ENCODE measurements around the gene CCDC148.

CCDC148 gene

DNA sequence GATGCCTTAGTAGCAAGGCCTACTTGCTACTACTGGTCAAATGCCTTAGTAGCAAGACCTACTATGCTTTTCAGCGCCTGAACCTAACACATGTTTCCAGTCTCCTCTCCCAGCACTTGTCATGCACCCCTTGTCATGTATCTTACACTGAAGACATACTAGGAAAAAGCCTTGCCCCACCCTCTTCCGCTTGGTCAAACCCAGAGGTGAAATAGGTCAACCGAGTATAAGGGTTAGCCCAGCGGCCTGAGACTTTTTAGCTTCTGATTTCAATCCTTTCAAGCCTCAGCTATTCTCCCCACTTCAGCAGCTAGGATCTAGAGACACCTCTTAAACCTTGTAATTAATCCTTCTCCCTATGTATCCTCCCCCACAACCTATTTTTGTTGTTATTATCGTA lies 281.6 kb downstream of the CCDC148 start:
- no peak for DNase-seq (ENCODE audit: low read depth in 2 of 2)

DNA sequence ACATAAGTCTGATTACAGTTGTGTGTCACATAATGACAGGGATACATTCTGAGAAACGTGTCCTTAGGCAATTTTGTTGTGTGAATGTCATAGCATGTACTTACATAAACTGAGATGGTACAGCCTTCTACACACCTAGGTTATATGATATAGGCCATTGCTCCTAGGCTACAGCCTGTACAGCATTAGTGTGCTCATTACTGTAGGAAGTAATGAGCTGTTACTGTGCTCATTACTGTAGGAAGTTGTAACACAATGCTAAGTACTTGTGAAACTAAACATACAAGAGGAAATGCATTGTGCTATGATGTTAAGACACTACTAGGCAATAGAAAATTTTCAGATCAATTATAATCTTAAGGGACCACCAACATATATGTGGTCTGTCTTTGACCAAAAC lies 282.1 kb downstream of the CCDC148 start:
- DNase-seq (ENCODE audit: low read depth in 2 of 2), result no peak

DNA sequence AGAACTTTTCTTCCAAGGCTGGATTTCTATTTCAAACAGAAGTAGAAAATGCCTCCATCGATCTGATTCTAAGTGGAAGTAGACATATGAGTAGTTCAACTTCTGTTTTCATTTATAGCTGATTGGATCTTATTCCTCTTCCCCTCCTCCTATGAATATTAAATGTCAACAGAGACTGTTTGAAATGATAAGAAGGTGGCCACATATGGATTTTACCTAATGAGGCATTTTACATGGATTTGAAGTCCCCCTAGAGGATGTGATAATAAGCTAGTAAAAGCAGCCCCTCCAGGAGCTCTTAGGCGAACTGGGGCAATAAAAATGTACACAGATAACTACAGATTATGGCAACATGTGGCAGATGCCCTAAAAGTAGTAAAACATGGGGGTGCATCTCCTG lies 283.8 kb downstream of the CCDC148 start:
- DNase-seq (ENCODE audit: low read depth in 2 of 2), result no peak

DNA sequence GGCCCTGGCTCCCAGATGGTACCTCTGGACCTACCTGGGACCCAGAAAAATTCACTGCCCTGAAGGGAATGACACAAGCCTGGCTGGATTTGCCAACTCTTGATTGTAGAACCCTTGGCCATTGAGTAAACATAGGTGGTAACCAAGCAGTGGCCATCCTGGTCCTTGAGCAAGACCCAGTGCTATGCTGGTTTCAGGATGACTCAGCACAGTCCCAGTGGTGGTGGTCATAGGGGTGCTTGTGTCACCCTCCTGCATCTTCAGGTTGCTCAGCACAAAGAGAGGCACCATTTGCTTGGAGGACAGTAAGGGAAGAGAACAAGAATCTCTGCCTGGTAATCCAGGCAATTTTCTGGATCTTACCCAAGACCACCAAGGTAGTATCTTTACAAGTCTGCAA lies 302.0 kb downstream of the CCDC148 start:
- DNase-seq (ENCODE audit: low read depth in 2 of 2), result no peak

DNA sequence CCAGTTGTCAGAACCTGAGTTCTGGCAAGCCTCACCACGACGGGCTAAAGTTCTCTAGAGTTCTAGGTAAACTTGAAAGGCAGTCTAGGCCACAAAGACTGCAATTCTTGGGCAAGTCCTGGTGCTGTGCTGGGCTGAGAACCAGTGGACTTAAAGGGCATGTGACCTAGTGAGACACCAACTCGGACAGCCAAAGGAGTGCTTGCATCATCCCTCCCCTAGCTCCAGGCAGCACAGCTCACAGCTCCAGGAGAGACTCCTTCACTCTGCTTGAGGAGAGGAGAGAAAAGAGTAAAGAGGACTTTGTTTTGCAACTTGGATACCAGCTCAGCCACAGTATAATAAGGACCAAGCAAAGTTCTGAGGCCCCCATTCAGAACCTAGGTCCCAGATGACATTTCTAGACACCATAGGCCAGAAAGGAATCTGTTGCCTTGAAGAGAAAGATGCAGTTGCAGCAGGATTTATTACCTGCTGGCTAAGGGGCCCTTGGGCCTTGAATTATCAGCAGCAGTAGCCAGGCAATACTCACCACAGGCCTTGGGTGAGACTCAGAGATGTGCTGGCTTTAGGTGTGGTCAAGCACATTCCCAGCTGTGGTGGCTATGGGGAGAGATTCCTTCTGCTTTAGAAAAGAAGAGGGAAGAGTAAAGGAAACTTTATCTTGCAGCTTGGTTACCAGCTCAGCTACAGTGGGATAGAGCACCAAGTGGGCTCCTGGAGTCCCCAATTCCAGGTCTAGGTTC lies 303.1 kb downstream of the CCDC148 start:
- DNase-seq (ENCODE audit: low read depth in 2 of 2), result no peak

DNA sequence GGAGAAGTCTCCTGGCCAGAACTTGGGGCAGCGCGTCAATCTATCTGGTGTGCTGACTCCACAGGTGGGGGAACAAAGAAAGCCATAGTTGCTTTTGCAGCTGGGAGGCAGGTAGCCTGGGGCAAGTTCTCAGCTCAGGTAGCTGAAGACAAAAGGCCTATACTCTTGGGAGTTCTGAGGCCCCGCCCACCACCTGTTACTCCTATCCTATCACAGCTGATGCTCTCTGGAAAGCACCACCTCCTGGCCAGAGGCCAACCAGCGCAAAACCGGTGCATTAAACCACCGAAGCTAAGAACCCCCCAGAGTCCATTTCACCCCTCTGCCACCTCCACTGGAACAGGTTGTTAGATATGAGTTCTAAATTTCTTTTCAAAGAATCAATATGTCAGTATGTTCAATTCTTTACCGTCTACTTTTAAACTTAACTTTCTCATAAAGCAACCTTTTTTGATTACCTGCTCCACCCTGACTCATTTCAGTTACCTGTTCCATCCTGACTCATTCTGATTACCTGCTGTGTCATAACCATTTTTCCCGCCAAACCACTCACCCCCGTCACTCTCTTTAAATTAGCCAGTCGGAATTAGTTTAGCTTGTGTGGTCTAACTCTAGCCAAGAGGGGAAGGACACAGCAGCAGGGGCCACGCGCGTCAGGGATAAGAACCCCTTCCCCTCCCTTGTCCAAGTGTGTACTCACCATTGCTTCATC lies 311.5 kb downstream of the CCDC148 start:
- DNase-seq (ENCODE audit: low read depth in 2 of 2), result no peak

DNA sequence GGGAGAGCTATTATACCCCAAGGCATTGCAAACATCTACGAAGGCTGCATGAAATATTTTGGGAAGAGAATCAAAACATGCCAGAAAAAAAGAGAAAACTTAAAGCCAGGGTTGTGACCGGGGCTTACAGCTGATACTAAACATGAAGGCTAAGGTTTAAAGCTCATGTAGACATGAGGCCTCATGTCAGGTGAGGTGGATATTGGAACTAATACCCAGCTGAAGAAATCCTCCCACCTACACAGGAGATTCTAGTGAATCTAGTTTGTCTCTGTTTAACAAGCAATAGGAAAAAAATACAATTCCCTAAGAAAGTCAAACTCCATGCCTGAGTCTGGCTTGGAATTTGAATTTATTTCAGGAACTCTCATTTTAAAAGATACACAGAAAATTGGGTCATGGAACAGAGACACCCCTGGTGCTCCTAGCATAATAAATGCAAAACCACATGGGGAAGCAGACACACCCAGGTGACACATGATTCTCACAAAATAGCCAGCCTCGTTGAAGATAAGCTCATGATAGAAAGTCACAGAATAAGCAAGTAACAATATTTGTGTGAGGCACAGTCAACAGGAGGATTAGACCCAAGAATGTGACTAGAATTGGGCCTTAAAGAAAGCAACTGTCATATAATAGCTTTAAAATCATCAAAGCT lies 312.7 kb downstream of the CCDC148 start:
- DNase-seq (ENCODE audit: low read depth in 2 of 2), result no peak

DNA sequence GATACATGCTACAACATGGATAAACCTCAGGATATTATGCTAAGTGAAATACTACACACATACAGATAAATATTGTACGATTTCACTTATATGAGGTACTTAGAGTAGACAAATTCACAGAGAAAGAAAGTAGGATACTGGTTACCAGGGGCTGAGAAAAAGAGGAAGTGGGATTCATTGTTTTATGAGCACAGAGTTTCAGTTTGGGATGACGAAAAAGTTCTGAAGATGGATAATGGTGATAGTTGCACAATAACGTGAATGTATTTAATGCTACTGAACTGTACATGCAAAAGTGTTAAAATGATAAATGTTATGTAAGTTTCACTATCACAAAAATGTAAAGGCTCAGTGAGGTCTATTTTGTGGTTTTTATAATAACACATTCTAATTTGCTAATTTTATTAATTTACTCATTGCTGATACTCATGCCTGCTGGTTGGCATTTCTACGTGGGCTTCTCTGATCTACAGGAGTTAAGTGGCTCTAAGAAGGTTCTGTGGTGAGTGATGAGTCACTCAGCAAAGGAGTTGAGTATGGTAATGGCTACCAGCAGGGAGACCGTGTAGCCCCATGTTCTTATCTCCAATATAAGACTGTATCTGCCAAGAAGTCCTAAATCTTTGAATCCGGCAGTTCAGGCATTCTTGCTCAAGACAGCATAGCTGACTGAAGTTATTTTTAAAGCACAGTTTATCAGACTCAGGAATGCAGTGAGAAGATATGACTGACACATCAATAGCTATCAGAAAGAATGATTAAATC lies 313.8 kb downstream of the CCDC148 start:
- DNase-seq (ENCODE audit: low read depth in 2 of 2), result no peak

DNA sequence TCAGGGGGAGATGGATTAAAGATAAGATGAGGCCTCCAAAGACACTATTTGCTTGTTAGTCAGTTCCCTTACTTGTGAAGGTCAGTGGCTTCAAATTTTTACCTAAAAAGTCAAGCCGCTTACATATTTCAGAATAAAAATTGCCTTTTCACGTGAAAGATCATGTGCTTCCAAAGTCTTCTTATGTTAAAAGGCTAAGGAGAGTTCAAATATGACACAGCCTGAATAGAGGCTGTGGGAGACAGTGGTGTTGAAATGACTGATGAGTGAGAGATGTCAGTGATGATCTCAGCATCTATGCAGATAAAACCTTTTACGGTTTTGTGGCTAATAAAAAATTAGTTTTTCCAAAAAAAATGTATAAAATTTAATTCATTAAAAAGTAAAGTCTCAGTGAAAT lies 314.4 kb downstream of the CCDC148 start:
- DNase-seq (ENCODE audit: low read depth in 2 of 2), result no peak

DNA sequence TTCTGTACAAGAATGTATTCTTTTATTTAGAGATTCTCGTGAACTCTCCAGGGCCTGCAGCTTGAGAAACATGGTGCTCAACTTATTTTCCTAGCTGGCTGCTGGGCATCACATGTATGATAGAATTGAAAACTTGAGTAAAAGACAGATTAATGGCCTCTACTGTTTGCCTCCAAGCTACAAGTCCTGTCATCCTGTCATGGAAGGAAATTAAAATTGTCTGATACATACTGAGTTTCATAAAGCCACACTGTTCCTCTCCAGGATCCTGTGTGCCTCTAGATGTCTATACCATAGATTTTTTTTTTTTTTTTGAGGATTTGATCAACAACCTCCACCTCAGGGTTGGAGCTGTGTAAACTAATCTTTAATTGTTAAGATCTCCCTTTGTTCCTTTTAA lies 316.4 kb downstream of the CCDC148 start:
- DNase-seq (ENCODE audit: low read depth in 2 of 2), result no peak

DNA sequence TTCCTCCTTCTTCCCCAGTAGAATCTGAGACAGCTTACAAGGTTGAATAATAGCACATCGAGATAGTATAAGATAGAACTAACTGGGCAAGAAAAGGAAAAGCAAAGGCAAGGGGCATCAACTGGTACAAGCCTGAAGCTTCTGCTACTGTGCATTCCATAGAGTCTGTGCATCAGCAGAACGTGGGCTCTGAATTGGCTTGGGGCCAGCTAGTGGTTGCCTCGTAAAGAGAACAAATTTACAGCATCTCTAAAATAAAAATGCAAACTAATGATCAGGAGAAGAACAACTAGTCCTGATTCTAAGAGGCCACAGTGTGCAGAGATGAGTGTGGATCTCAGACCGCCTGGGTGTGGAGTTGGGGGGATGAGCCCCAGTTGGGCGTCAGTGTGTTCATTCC lies 318.3 kb downstream of the CCDC148 start:
- DNase-seq (ENCODE audit: low read depth in 2 of 2), result no peak

DNA sequence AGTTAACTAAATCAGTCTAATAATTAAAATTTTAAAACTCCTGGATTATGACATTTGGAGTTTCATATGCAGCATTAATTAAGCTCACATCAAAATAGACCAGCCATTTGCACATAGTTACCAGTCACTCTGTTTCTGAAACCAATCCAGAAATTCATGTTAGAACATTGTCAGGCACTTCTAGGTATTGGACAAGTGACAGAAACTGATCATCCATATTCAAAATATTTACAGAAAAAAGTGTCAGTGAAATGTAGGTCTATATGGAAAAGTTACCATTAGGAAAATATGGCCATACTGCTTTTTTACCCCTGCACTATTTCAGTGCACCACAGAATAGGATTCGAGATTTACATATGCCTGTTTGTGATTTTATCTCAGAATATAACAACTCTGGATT lies 321.5 kb downstream of the CCDC148 start:
- no peak for DNase-seq (ENCODE audit: low read depth in 2 of 2)

DNA sequence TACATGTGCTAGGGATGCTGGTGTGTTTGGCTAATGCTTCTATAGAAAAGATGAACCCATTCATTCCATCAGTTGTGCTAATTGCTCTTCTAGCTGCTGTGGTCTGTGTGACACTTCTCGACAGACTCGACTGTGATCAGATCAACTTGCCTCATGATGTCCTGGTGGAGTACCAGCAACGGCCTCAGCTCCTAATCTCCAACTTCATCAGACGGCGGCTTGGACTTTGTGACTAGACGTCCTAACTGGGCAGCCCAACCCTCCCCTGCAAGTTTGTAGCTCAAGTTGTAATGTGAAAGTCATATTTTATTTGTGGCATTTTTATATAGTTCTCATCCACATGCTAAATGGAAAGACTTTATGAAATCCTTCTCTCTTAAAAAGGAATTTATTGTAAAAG lies 321.9 kb downstream of the CCDC148 start:
- no peak for DNase-seq (ENCODE audit: low read depth in 2 of 2)

DNA sequence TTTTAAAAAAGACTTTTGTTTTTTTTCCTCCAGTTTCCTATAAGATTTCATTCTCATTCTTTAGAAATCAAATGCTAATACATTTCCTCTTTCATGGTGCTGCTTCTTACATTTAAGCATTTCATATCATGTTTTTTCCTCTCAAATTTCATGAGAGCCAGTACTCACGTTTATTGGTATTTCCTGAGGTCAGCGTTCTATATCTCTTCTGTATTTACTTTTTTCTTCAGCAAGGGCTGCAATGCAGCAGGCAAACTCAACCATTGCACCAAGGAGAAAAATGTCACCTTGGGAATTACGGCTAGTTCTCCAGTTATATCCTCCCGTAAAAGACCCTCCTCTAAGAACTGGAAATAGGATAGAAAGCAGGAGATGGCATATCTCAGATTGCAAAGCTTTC lies 322.5 kb downstream of the CCDC148 start:
- no peak for DNase-seq (ENCODE audit: low read depth in 2 of 2)

DNA sequence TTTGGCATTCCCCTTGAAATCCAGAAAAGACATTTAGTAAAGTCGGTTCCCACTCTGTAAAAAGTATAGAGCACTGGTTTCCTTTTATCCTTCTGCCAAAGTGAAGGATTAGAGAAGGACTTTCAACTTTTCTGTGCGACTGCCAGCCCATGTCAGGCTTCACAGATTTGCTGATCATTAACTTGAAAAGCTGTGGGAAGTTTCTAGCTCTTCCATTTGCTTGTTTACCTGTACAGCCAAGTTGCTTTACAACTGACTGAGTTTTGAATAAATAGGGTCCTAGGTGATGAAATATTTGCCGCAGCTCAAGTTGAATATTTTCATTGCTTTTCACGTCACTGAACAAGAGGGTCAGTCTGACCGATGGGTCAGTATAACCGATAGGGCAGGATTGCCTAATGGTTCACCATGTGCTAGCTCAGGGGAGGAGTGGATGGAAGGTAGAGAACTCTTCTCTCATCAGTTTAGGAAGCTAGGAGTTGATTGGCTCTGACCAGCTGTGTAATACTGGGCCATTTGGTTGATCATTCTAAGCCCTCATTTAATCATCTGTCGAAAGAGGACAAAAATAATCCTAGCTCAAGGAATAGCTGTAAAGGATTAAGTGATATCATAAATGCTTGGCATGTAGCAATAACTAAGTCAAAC lies 324.5 kb downstream of the CCDC148 start:
- no peak for DNase-seq (ENCODE audit: low read depth in 2 of 2)

DNA sequence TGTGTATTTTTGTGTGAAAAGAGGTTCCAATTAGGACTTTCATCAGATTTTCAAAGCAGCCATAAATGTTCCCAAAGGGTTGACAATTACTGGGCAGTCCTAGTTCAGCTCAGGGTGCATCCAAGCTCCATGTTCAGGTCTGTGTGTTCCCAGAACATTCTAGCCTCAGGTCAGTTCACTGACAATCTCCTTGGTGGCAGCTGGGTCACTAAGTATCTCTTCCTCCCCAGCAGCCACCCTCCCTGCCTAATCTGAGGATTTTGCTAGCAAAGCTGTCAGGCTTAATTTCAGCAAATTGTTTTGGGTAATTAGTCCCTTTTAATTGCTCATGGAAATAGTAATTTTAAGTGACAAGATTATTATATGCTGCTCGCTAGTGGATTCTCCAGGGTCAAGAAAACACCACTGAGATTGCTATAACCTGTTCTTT lies 325.1 kb downstream of the CCDC148 start:
- no peak for DNase-seq (ENCODE audit: low read depth in 2 of 2)

DNA sequence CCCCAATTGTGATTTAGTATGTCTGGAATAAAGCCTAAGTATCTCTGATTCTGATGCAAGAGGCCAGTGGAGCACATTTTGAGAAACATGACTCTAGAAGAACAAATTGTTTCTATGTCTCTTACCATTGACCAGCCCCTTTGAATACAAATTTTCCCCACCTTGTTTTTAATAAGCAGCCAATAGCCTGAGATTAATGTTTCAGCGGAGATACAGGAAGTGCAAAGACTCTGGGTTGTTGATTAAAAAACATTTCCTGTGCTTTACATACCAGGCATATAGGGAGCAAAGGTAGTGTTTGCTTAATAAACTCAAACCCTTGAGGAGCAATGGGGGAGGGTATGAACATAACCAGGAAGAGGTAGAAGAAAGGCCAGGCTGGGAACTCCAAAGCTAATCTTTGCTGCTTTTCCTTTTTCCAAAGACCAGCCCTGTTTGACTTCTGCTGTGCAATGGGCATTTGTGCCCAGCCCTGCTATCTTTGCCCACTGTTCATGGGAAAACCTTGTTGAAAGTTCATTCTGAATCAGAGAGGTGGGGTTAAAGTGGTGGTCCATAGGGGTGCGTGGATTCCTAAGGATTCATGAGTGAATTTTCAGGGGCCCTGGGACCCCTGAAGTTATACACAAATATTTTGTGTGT lies 325.6 kb downstream of the CCDC148 start:
- DNase-seq (ENCODE audit: low read depth in 2 of 2), result no peak

DNA sequence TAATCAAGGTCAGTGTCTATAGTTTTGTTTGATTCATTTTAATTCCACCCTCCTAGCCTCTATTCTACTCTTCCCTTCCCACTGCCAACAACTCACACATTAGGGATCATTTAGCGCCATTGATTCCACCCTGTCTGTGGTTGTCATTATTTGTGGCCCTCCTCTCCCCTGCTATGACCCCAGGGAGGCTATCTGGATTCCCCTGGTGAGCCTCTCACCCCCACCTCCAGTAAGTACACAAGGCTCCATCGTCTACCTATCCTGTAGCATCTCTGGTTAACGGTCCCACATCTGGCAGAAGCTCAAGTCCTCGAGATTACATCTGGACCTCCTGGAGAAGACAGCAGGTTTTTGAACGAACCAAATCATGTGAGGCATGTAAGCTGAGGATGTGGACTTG lies 327.5 kb downstream of the CCDC148 start:
- DNase-seq (ENCODE audit: low read depth in 2 of 2), result no peak

DNA sequence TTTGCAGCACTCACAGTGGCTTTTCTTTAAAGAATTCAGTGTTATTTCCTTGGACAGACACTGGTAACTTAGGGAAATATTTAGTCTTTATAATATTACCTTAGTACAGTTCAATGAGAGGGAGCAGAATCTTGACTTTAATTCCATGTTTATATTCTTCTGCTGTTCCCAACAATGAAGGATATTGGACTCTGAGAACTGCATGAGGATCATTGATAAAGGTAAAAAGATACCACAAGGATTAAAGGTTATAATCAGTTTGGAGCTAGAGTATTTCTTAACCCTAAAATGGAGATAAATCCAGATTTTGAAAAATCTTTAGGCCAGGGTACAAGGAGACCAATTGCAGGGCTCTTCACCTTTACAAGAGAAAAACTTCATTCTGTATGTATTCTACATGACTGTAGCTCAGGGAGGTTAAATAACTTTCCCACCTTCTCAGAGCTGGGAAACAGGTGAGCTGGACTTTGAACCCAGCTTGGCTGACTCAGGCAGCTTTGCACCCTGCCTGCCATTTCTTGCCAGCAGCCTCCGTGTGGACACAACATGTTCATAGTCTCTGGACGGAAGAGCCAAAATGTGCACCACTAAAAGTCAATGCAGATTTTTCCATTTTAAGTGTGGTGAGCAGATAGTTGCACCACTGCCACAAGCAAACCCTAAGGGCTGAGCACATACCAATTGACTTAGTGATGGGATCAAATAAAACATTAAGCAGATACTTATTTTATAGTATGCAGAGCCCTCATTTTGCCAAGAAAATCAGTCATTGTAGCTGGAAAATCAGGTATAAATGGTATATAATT lies 328.2 kb downstream of the CCDC148 start:
- DNase-seq (ENCODE audit: low read depth in 2 of 2), result no peak

DNA sequence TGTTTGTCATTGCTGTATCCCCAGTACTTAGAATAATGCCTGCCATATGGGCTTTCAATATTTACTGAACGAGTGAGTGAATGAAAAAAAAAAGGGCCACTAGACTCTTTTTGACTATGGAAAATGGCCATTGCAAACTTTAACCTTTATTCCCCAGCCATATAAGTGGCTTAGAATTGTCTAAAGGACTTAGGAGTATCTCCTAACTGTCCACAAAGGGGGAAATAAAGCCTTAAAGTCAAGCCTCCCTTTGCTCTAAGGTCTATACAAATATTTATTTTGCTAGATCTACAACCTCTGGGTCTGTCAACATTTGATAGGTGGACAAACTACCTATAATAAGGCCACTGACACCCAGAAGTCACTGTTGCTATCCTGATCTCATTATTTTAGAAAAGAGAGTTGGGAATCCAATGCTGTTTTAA lies 329.2 kb downstream of the CCDC148 start:
- no peak for DNase-seq (ENCODE audit: low read depth in 2 of 2)
